ENCODE data around the gene ZNF571. TPM values are rescaled to one million over a fixed set of nuclear protein-coding genes. Genes with fewer than 3 reads are reported as not detected.
A peak's percentile ranks its signal among the peaks of the same experiment; 100 is the strongest.

The ZNF571 gene
- polyA plus RNA-seq, 1 experiment = 1.0 TPM

GRCh38 chr19:37572203-37572602, 22.4 kb downstream of the ZNF571 start:
- Histone ChIP-seq H3K36me3 (ENCODE audit: control insufficient read depth, insufficient read depth, low read length) (no peaks in the 10 kb centered on the region), H3K4me3 (ENCODE audit: low read depth, low read length) (no peak overlapping the region), H3K27me3 (ENCODE audit: control insufficient read depth, insufficient read depth, low read length) (no peaks in the 10 kb centered on the region)
- ChIA-PET POLR2A (no interaction called here), CTCF (no interaction called here)
- no peak for DNase-seq (ENCODE audit: low read depth)
- TF ChIP-seq, protein P1, sequence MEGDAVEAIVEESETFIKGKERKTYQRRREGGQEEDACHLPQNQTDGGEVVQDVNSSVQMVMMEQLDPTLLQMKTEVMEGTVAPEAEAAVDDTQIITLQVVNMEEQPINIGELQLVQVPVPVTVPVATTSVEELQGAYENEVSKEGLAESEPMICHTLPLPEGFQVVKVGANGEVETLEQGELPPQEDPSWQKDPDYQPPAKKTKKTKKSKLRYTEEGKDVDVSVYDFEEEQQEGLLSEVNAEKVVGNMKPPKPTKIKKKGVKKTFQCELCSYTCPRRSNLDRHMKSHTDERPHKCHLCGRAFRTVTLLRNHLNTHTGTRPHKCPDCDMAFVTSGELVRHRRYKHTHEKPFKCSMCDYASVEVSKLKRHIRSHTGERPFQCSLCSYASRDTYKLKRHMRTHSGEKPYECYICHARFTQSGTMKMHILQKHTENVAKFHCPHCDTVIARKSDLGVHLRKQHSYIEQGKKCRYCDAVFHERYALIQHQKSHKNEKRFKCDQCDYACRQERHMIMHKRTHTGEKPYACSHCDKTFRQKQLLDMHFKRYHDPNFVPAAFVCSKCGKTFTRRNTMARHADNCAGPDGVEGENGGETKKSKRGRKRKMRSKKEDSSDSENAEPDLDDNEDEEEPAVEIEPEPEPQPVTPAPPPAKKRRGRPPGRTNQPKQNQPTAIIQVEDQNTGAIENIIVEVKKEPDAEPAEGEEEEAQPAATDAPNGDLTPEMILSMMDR (IDR thresholded peaks at IDR 0.05; ENCODE audit: insufficient read depth, low read depth, low read length) = no peak

DNA sequence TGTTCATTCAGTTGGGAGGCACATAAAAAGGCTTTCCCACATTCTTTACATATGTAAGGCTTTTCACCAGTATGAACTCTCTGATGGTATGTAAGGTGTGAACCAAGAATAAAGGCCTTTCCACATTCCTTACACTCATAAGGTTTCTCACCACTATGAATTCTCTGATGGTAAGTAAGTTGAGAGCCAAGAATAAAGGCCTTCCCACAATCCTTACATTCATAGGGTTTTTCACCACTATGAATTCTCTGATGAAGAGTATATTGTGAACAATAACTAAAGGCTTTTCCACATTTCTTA, 29.3 kb downstream of the ZNF571 start:
- ChIA-PET CTCF (no interaction called here), POLR2A (no interaction called here)
- no peak for DNase-seq (ENCODE audit: low read depth)

DNA sequence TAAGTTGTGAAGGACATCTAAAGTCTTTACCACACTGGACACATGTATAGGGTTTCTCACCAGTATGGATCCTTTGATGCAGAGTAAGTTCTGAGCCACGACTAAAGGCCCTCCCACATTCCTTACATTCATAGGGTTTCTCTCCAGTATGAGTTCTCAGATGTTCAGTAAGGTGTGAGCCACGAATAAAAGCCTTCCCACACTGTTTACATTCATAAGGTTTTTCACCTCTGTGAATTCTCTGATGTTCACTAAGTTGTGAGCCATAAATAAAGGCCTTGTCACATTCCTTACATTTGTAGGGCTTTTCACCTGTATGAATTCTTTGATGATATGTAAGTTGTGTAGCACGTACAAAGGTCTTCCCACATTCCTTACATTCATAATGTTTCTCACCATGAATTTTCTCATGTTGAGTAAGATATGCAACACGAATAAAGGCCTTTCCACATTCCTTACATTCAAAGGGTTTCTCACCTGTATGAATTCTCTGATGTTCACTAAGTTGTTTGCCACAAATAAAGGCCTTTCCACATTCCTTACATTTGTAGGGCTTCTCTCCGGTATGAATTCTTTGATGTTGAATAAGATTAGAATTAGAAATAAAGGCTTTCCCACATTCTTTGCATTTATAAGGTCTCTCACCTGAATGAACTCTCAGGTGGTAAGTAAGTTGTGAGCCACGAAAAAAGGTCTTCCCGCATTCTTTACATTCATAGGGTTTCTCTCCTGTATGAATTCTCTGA, 29.8 kb downstream of the ZNF571 start:
- TF ChIP-seq, protein P1 (IDR thresholded peaks at IDR 0.05; ENCODE audit: insufficient read depth, low read depth, low read length) = no peak
- Histone ChIP-seq H3K27me3 (ENCODE audit: control insufficient read depth, insufficient read depth, low read length) (no peaks in the 10 kb centered on the region), H3K36me3 (ENCODE audit: control insufficient read depth, insufficient read depth, low read length) (no peaks in the 10 kb centered on the region), H3K4me3 (ENCODE audit: low read depth, low read length) (no peak overlapping the region)
- DNase-seq (ENCODE audit: low read depth) = no peak
- POLR2A ChIA-PET = no interaction called here
- CTCF ChIA-PET = no interaction called here

More for the DNA sequence above, 29.3 kb downstream of the ZNF571 start:
- H3K4me3 ChIP-seq (ENCODE audit: low read depth, low read length) = no peak overlapping the region
- TF ChIP-seq, protein P1 (IDR thresholded peaks at IDR 0.05; ENCODE audit: insufficient read depth, low read depth, low read length) = no peak
- no peaks in the 10 kb centered on the region for H3K36me3 ChIP-seq (ENCODE audit: control insufficient read depth, insufficient read depth, low read length)
- no peaks in the 10 kb centered on the region for H3K27me3 ChIP-seq (ENCODE audit: control insufficient read depth, insufficient read depth, low read length)

DNA sequence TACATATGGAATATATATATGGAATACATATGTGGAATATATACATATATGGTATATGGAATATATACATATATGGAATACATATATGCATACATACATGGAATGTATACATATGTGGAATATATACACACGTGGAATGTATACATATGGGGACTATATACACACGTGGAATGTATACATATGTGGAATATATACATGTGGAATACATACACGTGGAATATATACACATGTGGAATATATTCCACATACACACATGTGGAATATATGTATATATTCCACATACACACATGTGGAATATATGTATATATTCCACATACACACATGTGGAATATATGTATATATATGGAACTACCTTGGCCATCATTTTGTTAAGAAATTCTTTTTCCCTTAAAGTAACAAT, 31.1 kb downstream of the ZNF571 start:
- Histone ChIP-seq H3K4me3 (ENCODE audit: low read depth, low read length) (no peak overlapping the region), H3K36me3 (ENCODE audit: control insufficient read depth, insufficient read depth, low read length) (no peaks in the 10 kb centered on the region), H3K27me3 (ENCODE audit: control insufficient read depth, insufficient read depth, low read length) (no peaks in the 10 kb centered on the region)
- TF ChIP-seq, protein P1 (IDR thresholded peaks at IDR 0.05; ENCODE audit: insufficient read depth, low read depth, low read length) = no peak
- DNase-seq (ENCODE audit: low read depth) = no peak
- ChIA-PET CTCF (no interaction called here), POLR2A (no interaction called here)

DNA sequence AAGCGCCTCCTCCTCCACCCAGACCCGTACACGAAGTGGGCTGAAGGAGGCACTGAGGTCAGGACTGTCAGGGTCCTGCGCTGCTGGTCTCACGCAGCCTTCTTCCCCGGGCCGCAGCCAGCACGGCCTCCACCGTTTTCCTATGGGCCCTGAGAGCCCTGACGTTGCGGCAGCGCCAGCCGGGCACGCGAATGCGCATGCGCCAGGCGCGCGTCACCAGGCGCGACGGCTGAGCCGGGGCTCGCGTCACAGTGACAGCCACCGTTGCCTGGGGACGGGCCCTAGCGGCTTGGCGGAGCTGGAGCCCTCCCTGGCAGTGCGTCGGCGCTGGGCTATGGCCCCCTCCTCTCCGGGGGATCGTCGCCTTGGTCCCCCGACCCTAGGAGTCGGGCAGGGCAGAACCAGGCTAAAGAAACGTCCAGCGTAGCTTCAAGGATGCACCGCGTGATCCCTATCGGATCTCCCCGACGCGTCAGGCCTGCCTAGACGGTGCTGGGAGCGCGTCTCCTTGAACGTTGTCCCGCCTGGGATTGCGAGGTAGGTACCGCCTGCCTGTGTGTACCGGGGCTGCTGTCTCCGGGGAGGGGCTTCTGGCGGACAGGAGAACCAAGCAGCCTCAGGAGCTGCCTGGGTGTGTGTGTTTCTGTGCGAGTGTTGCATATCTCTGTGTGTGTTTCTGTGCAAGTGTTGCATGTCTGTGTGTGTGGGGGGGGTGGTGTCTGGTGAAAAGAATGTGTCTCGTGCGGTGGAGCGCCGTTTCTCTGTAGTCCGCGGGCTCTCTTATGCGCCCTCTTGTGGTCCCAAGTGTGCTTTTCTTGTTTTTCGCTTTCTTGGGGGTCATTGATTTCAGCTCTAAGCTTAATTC, 43.2 kb downstream of the ZNF571 start:
- no peaks in the 10 kb centered on the region for H3K36me3 ChIP-seq (ENCODE audit: control insufficient read depth, insufficient read depth, low read length)
- peak; percentile 3 for DNase-seq (ENCODE audit: low read depth)
- ChIA-PET POLR2A (no interaction called here), CTCF (no interaction called here)
- H3K4me3 ChIP-seq (ENCODE audit: low read depth, low read length) = peak overlapping the region; percentile 47
- H3K27me3 ChIP-seq (ENCODE audit: control insufficient read depth, insufficient read depth, low read length) = no peaks in the 10 kb centered on the region
- TF ChIP-seq, protein P1 (IDR thresholded peaks at IDR 0.05; ENCODE audit: insufficient read depth, low read depth, low read length) = peak; percentile 60
